Right cardiac atrium (tissue), 5 donors: ENCODE data around the gene MVB12B. TPM values are rescaled to one million over a fixed set of nuclear protein-coding genes. Genes with fewer than 3 reads are reported as not detected.

Source experiments
- ATAC-seq, 2 donors: fragments of 200-7000 bp; cut with Tn5 transposase; one replicate each; pipeline versions ENCODE4 v1.8.0 to v1.9.1; 2020; ENCODE audit warnings: moderate library complexity in 2 of 2, mild to moderate bottlenecking in 1 of 2
- DNase-seq, 3 donors: peaks; one replicate each; pipeline ENCODE4 v3.0.0-alpha.2; 2020
- H3K27ac ChIP-seq: one replicate; pipeline ENCODE4 v1.5.1; 2013; ENCODE audit warnings: mild to moderate bottlenecking, low read length, control low read depth, moderate library complexity
- H3K27me3 ChIP-seq: one replicate; pipeline ENCODE4 v1.6.1; 2013; ENCODE audit not compliant: control insufficient read depth, insufficient read depth
- H3K4me1 ChIP-seq: one replicate; pipeline ENCODE4 v1.6.1; 2013; ENCODE audit warnings: low read length; ENCODE audit not compliant: control insufficient read depth, insufficient read depth
- H3K4me3 ChIP-seq: one replicate; pipeline ENCODE4 v1.5.1; 2013; ENCODE audit warnings: low read length, control low read depth
- H3K9me3 ChIP-seq: one replicate; pipeline ENCODE4 v1.6.1; 2013; ENCODE audit warnings: low read length; ENCODE audit not compliant: control insufficient read depth
- WGBS: extraction: QIAGEN DNeasy Blood & Tissue Kit; methylation state at CpG from one replicate; pipeline ENCODE4 v1.1.7; 2013; 5-methylcytosine and 5-hydroxymethylcytosine counted together
- intact Hi-C, 4 donors: fragments of 100-400 bp; cut with DNase I; formaldehyde crosslinking; loops; one replicate each; pipeline versions ENCODE4 v1.11.0 to v1.14.0; 2022 to 2023
- polyA plus RNA-seq: library from polyadenylated mRNA; stranded (reverse); fragments of 200-250 nt; gene quantifications from one replicate; pipeline ENCODE4 v1.2.3, GENCODE V29; 2013
- total RNA-seq, 4 donors: library from RNA; stranded (reverse); fragmentation: NEBNext Ultra II Directional; extraction: Animal tissue kit (Norgen Biotek cat#: 25700); gene quantifications; one replicate each; pipeline ENCODE4 v1.2.1, GENCODE V29; 2021
- donor health status: healthy with polysubstance abuse.
- donor health status: DM: no; HTN: yes; CAD: no.
- donor health status: DM: no; HTN: no; CAD: no.
- donor health status: DM: no; HTN: yes; CAD: no; lungs with severe emphysema.
- donor health status: DM: yes; HTN: yes; CAD: no.

MVB12B gene
- total and polyA plus RNA-seq, 5 donors, result 5.8 to 12.8 (median 12.0) TPM

DNA sequence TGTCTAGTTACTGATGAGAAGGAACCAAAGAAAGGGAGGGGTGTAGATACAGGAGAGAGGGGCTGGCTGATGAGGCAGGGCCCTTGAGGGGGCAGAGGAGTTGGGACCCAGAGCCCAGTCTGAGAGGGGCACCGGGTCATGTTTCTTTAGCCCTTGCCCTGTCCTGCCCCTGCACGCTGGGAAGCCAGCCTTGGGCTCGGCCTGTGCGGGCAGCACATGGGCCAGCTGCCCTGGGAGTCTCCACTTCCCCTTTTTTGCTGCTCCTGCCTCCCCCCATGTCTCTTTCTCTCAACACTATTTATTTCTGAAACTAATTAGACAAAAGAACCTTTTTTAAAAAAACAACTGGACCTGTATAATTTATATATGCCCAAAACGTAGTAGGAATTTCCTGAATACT is 20.5 kb downstream of the MVB12B start:
- intact Hi-C loops, result no loop called here
- peak; percentile 39 to 62 for ATAC-seq

DNA sequence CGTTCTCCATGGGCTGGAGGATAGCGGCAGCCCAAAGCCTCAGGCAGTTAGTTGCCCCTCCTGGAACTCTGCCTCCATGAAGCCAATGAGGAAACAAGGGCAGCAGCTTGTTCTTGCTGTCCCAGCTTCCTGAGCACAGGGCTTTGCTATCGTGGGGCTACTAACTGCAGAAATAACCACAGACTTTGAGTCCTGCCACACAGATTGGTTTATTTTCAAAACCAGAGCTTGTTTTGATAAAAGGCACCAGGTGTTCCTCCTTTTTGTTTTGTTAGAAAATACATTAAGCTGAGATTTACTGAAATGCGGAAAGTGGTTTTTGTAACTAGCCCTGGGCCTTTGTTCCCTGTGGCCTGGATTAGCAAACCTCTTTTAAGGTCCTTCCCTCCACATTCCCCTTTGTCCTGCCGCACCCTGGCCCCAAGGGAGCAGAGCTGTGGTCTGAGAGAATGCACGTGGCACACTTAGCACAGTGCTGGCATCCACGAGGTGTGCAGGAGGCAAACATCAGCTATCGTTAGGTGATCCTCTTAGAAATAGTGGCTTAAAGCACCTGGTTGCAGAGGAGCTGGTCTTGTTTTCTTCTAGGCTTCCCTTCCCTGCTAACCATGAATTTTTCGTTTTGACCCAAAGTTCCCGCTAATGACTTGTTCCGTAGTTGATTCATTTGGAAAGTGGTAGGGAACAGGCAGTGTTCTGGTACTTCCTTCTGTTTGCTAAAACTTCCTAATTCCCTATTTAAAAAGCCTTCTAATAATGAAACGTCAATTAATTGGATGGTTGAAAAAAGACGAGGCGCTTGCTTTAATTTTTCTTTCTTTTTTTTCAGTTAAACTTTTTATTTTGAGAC is 21.5 kb downstream of the MVB12B start:
- WGBS, result 70% methylated on average over 14 of the region's 14 CpGs
- H3K9me3 ChIP-seq, result no peaks in the 10 kb centered on the region
- ATAC-seq (peak in 1 of 2 donors; percentile 44), DNase-seq (no peak)
- no peak overlapping the region for H3K4me3 ChIP-seq
- intact Hi-C loops, result no loop called here
- H3K27ac ChIP-seq, result peak overlapping the region; percentile 40
- H3K27me3 ChIP-seq, result no peaks in the 10 kb centered on the region
- no peaks in the 10 kb centered on the region for H3K4me1 ChIP-seq

More for the DNA sequence above, 20.5 kb downstream of the MVB12B start:
- Histone ChIP-seq H3K9me3 (no peaks in the 10 kb centered on the region), H3K27ac (no peak overlapping the region), H3K4me3 (no peak overlapping the region), H3K4me1 (no peaks in the 10 kb centered on the region), H3K27me3 (no peaks in the 10 kb centered on the region)
- 80% methylated on average over 5 of the region's 5 CpGs for WGBS
- peak in 1 of 3 donors; percentile 71 for DNase-seq

DNA sequence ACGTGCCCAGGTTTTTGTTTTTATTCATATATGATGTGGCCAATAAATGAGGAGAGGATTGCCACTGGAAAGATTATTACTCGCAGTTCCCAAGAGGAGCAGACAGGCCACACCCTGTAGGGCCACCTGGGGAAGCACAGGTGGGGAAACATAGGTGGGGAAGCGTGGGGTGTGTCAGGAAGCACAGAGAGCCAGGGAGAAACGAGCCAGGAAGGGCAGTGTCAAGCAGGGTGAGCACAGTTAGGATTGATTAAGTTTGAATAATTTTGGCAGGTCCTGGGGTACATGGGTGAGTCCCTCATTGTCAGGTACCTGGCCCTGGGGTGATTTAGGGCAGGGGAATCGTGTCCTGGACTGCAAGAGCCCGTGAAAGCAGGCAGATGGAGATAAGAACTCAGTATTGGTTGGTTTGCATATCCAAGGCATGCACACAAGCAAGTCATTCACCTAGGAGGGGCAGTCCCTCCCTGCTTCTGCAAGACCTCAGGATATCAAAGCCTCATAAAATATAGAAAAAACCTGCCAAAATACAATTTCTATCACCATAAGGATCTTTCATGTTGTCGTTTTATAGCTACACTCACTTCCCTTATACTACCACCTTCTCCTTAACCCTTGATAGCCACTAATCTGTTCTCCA is 22.4 kb downstream of the MVB12B start:
- Histone ChIP-seq H3K4me3 (no peak overlapping the region), H3K27me3 (no peaks in the 10 kb centered on the region), H3K27ac (no peak overlapping the region), H3K9me3 (no peaks in the 10 kb centered on the region), H3K4me1 (no peaks in the 10 kb centered on the region)
- ATAC-seq, result no peak
- intact Hi-C loops, result no loop called here
- 69% methylated on average over 7 of the region's 7 CpGs for WGBS
- no peak for DNase-seq

DNA sequence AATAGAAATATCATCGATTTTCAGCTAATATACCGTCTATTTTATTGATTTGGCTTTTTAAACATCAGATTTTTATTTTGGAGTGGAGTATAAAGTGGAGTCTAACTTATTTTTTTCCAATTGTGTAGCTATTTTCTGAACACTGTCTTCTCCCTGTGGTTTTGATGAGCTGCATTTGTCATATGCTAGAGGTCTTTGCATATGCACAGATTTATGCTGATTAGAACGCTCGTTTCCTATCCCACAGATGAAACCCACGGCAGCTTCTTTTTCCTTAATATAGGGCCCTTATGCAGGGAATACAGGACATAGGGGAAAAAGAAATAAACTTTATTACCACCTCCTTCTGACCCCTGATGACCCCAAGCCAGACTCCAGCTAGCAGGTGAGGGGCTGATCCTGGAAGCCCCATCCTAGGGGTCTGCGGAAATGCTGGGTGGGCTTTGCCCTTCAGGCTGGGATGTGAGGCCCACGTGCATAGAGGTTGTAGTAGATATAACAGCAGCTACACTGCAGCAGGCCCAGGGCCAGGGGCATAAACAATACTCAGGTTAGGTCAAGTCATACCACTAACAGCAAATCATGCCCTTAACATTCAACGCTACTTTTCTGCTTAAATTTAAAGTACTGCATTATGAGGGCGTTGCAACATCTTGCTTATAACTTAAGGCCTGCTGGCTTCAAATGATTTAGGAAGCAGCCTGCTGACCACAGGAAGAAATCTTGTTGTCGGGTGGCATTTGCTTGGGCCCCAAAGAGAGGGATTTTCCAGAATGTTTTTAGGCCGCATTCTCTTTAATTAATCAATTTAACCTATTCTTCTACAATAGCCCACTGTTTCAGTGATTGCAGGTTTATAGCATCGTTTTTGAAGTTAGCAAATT is 28.5 kb downstream of the MVB12B start:
- Histone ChIP-seq H3K4me1 (peaks cover 1% of the 10 kb centered on the region), H3K27me3 (no peaks in the 10 kb centered on the region), H3K4me3 (no peak overlapping the region), H3K9me3 (no peaks in the 10 kb centered on the region), H3K27ac (no peak overlapping the region)
- 87% methylated on average over 12 of the region's 12 CpGs for WGBS
- intact Hi-C loops, result no loop called here
- no peak for ATAC-seq
- no peak for DNase-seq

DNA sequence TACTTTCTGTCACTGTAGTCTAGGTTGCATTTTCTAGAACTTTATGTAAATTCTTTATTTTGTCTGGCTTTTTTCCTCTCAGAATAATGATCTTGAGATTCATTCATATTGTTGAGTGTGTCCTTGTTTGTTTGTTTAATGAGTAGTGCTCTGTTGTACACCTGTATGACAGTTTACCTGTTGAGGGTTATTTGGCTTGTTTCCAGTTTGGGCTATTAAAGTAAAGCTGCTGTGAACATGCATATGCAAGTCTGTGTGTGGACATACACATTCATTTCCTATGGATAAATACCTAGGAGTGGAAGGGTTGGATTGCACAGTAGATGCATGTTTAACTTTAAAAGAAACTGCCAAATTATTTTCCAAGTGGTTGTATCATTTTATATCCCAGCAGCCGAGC is 30.4 kb downstream of the MVB12B start:
- H3K9me3 ChIP-seq, result no peaks in the 10 kb centered on the region
- intact Hi-C loops, result no loop called here
- no peak overlapping the region for H3K4me3 ChIP-seq
- DNase-seq, result no peak
- no peak for ATAC-seq
- peaks cover 1% of the 10 kb centered on the region for H3K4me1 ChIP-seq
- no peaks in the 10 kb centered on the region for H3K27me3 ChIP-seq
- 78% methylated on average over 1 of the region's 1 CpG for WGBS
- no peak overlapping the region for H3K27ac ChIP-seq

DNA sequence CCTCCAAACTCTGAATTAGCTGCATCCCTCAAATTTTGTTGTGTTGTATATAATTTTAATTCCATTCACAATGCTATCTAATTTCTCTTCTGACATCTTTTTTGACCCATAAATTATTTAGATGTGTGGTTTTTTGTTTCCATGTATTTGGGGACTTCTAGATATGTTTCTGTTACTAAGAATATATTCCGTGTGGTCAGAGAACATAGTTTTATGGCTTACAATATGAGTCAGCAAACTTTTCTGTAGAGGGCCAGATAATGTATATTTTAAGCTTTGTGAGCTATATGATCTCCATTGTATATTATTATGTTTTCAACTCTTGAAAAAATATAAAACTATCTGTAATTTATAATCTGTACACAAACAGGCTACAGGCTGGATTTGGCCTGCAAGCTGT is 33.4 kb downstream of the MVB12B start:
- intact Hi-C loops, result no loop called here
- 98% methylated on average over 1 of the region's 1 CpG for WGBS
- no peaks in the 10 kb centered on the region for H3K9me3 ChIP-seq
- DNase-seq (no peak), ATAC-seq (no peak)
- no peaks in the 10 kb centered on the region for H3K27me3 ChIP-seq
- peaks cover 1% of the 10 kb centered on the region for H3K4me1 ChIP-seq
- no peak overlapping the region for H3K27ac ChIP-seq
- H3K4me3 ChIP-seq, result no peak overlapping the region

DNA sequence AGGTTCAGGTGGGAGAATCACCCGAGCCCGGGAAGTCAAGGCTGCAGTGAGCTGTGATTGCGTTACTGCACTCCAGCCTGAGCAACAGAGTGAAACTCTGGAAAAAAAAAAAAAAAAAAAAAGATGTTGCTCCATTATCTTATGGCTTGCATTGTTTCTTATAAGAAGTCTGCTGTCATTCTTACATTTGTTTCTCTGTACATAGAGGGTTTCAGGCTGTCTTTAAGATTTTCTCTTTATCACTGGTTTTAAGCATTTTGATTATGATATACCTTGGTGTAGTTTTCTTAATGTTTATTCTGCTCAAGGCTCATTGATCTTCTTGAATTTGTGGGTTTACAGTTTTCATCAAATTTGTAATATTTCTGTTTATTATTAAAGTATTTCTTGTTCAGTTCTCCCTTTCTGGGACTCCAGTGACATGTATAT is 35.2 kb downstream of the MVB12B start:
- ATAC-seq, result no peak

DNA sequence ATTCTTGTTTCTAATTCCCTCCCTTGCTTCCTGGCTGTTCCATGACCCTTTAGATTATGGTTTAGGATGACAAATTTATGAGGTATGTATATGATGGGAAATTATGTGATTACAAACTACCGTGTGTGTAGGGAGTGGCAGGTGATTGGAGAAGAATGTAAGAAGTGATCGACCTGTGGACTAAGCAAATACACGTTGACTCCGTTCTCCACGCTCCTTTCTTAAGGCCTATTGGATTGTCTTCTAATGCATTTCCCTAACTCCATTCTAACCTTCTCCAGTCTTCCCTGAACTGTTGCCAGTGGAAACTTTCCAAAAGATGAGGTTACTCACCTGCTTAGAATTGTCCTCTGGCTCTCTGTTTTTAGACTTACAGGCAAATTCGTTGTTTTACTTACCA is 36.6 kb downstream of the MVB12B start:
- H3K4me3 ChIP-seq, result no peak overlapping the region
- no peak overlapping the region for H3K27ac ChIP-seq
- H3K27me3 ChIP-seq, result no peaks in the 10 kb centered on the region
- ATAC-seq, result no peak
- no peaks in the 10 kb centered on the region for H3K4me1 ChIP-seq
- intact Hi-C loops, result no loop called here
- no peak for DNase-seq
- H3K9me3 ChIP-seq, result no peaks in the 10 kb centered on the region
- 97% methylated on average over 6 of the region's 6 CpGs for WGBS

More for the DNA sequence above, 35.2 kb downstream of the MVB12B start:
- Histone ChIP-seq H3K4me3 (no peak overlapping the region), H3K9me3 (no peaks in the 10 kb centered on the region), H3K4me1 (no peaks in the 10 kb centered on the region), H3K27ac (no peak overlapping the region), H3K27me3 (no peaks in the 10 kb centered on the region)
- WGBS, result 97% methylated on average over 3 of the region's 3 CpGs
- no peak for DNase-seq
- intact Hi-C loops, result no loop called here

DNA sequence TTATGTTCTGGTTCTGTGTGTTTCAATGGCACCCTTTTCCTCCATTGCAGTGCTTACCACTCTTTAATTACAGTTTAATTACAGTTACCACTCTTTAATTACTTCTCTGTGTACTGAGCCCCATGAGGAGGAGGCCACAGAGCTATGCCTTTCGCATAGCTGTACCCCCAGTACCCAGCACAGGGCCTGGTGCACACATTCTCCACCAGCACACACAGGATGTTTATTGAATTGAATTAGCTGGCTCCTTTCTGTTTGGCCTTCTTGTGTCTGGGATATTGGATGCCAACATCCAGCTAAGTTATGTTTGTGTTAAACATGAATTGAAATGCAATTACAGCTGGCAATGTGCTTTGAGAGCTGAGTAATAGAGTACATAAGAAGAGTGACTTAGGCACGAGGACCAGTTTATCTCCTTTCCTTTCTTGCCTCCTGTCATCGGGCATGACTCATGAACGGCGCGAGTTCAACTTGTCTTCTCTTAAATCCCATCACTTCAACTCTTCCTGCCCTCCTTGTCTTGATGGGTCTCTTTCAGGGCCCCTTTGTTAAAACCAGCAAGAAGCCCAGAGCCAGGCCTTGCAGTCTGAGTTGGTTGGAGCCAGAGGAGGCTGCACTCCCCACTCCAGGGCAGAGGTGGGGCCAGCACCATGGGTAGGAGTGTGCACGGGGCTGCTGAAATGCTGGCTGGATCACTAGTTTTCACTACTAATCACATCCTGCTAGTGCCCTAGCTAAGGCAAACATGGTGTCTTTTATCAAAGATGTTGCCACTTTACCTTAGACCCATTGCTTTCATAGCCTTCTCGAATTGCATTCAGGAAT is 37.4 kb downstream of the MVB12B start:
- H3K4me1 ChIP-seq, result no peaks in the 10 kb centered on the region
- H3K27ac ChIP-seq, result no peak overlapping the region
- H3K4me3 ChIP-seq, result no peak overlapping the region
- H3K9me3 ChIP-seq, result no peaks in the 10 kb centered on the region
- DNase-seq (no peak), ATAC-seq (no peak)
- intact Hi-C loops, result no loop called here
- no peaks in the 10 kb centered on the region for H3K27me3 ChIP-seq
- WGBS, result 87% methylated on average over 8 of the region's 8 CpGs

DNA sequence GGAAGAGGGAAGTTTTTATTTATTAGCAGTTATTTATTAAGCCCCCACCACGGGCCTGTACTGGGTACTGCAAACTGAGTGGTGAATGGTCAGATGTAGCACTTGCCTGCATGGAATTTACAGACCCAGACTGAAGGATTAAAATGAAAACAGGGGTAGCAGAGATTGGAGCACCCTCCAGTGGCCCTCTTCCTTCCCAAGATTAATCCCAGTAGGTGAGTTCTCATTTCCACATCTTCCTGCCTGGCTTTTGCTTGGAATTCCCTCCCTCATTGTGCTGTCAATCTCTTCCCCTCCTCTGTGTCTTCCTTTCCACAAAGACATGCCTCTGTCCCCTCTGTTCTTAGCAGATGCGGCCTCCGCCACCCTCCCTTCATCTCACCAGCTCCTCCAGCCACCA is 39.2 kb downstream of the MVB12B start:
- DNase-seq, result no peak
- Histone ChIP-seq H3K27me3 (no peaks in the 10 kb centered on the region), H3K4me3 (no peak overlapping the region), H3K4me1 (no peaks in the 10 kb centered on the region), H3K9me3 (no peaks in the 10 kb centered on the region), H3K27ac (no peak overlapping the region)
- intact Hi-C loops, result no loop called here
- no peak for ATAC-seq
- 86% methylated on average over 3 of the region's 3 CpGs for WGBS
